Caco-2 (cell line): ENCODE data around the gene MOV10L1. TPM values are rescaled to one million over a fixed set of nuclear protein-coding genes. Genes with fewer than 3 reads are reported as not detected.
"Not testable (repeated sequence)": the region's sequence is repeated elsewhere in the genome, so short reads cannot be mapped to it uniquely, and the experiment has no call there.

Experiments used
- BruUV-seq: library from RNA; stranded (reverse); fragments of 400-500 nt; replicated peaks from 2 replicates; lab custom pipeline; 2021; lab: Mats Ljungman, UMichigan
- CTCF ChIA-PET: fragments of 300-600 bp; sonication (Branson Sonifier 250); formaldehyde crosslinking; loops from one replicate; lab custom pipeline; 2022; ENCODE audit warnings: antibody characterized with exemption; lab: Charles Lee
- POLR2A ChIA-PET: fragments of 300-600 bp; sonication (Branson Sonifier 250); formaldehyde crosslinking; loops from one replicate; lab custom pipeline; 2022; ENCODE audit warnings: antibody characterized with exemption; lab: Charles Lee
- DNase-seq, 2 experiments: peaks; one replicate each; pipeline versions ENCODE4 v3.0.0 to v3.0.0-alpha.2; 2020 to 2022
- H3K27me3 ChIP-seq: replicated peaks from 2 replicates; pipeline ENCODE4 v1.6.0; 2011; ENCODE audit warnings: low read length; ENCODE audit not compliant: control insufficient read depth, insufficient read depth
- H3K36me3 ChIP-seq: 2 replicates; pipeline ENCODE4 v1.5.1; 2011; ENCODE audit warnings: low read length; ENCODE audit not compliant: control insufficient read depth, insufficient read depth
- H3K4me1 ChIP-seq: fragments of 250-450 bp; sonication (Bioruptor Pico); 2 replicates; pipeline ENCODE4 v1.5.1; 2020; ENCODE audit warnings: mild to moderate bottlenecking
- H3K4me3 ChIP-seq: 2 replicates; pipeline ENCODE4 v1.5.1; 2011; ENCODE audit warnings: low read depth, mild to moderate bottlenecking, control low read depth, low read length
- H3K9me3 ChIP-seq: fragments of 250-450 bp; sonication (Bioruptor Pico); 2 replicates; pipeline ENCODE4 v1.5.1; 2020; ENCODE audit warnings: mild to moderate bottlenecking, moderate library complexity
- H3K27ac Mint-ChIP-seq: one replicate; pipeline ENCODE4 v1.8.0; 2022; ENCODE audit warnings: mixed read lengths; ENCODE audit not compliant: unreplicated experiment
- H3K27me3 Mint-ChIP-seq: one replicate; pipeline ENCODE4 v1.8.0; 2022; ENCODE audit warnings: mixed read lengths; ENCODE audit not compliant: insufficient read depth, unreplicated experiment
- H3K36me3 Mint-ChIP-seq: one replicate; pipeline ENCODE4 v1.8.0; 2022; ENCODE audit warnings: mild to moderate bottlenecking, mixed read lengths; ENCODE audit not compliant: insufficient read depth, unreplicated experiment
- H3K4me1 Mint-ChIP-seq: one replicate; pipeline ENCODE4 v1.8.0; 2022; ENCODE audit warnings: low read depth, mixed read lengths; ENCODE audit not compliant: unreplicated experiment
- H3K4me3 Mint-ChIP-seq: one replicate; pipeline ENCODE4 v1.8.0; 2022; ENCODE audit warnings: mild to moderate bottlenecking, moderate library complexity, mixed read lengths; ENCODE audit not compliant: unreplicated experiment
- H3K9me3 Mint-ChIP-seq: one replicate; pipeline ENCODE4 v1.8.0; 2022; ENCODE audit warnings: mixed read lengths; ENCODE audit not compliant: unreplicated experiment
- CTCF ChIP-seq, 2 experiments: fragments of 200-600 bp in 1 of 2; IDR thresholded peaks; 1 replicate in 1 of 2; 2 replicates in 1 of 2; pipeline versions ENCODE4 v1.5.1 to v1.8.0; 2011 to 2022; ENCODE audit warnings: antibody characterized with exemption in 1 of 2, control low read depth in 1 of 2, inconsistent platforms in 1 of 2, low read depth in 1 of 2, low read length in 1 of 2, mild to moderate bottlenecking in 1 of 2, moderate library complexity in 1 of 2; ENCODE audit not compliant: insufficient read depth in 1 of 2, severe bottlenecking in 1 of 2, unreplicated experiment in 1 of 2
- intact Hi-C: fragments of 100-400 bp; cut with micrococcal nuclease; formaldehyde crosslinking; loops from one replicate; pipeline ENCODE4 v1.10.0; 2022; ENCODE audit not compliant: unreplicated experiment
- total RNA-seq: library from RNA; stranded (reverse); gene quantifications from 2 replicates; pipeline ENCODE4 v1.2.3, GENCODE V29; 2022

The MOV10L1 gene
- total RNA-seq, 1 experiment from 2014 or later, result not detected

GRCh38 chr22:50203288-50203687 is 113.5 kb downstream of the MOV10L1 start:
- H3K36me3 ChIP-seq, result no peaks in the 10 kb centered on the region
- Mint-ChIP-seq H3K36me3 (peaks cover 27% of the 10 kb centered on the region), H3K4me3 (no peak overlapping the region), H3K27ac (no peak overlapping the region), H3K9me3 (no peaks in the 10 kb centered on the region), H3K27me3 (no peaks in the 10 kb centered on the region), H3K4me1 (peaks cover 13% of the 10 kb centered on the region)
- DNase-seq, result no peak
- H3K4me3 ChIP-seq, result no peak overlapping the region
- no peak for TF ChIP-seq CTCF (IDR thresholded peaks at IDR 0.05; ENCODE audit: insufficient read depth in 1 of 2, low read depth in 1 of 2, low read length in 1 of 2, severe bottlenecking in 1 of 2, unreplicated experiment in 1 of 2)
- BruUV-seq, result no TSS peak
- H3K4me1 ChIP-seq, result peaks cover 4% of the 10 kb centered on the region
- ChIA-PET CTCF (no interaction called here), POLR2A (no interaction called here)
- no peaks in the 10 kb centered on the region for H3K9me3 ChIP-seq
- intact Hi-C loops, result no loop called here
- H3K27me3 ChIP-seq, result no peaks in the 10 kb centered on the region

- peaks cover 4% of the 10 kb centered on the region for H3K4me1 ChIP-seq
- H3K4me1 Mint-ChIP-seq, result peaks cover 13% of the 10 kb centered on the region
- H3K9me3 Mint-ChIP-seq, result no peaks in the 10 kb centered on the region
- intact Hi-C loops, result no loop called here
- no peak overlapping the region for H3K27ac Mint-ChIP-seq
- no peak overlapping the region for H3K4me3 ChIP-seq
- no peaks in the 10 kb centered on the region for H3K27me3 Mint-ChIP-seq
- no TSS peak for BruUV-seq
- no peaks in the 10 kb centered on the region for H3K36me3 ChIP-seq
- H3K4me3 Mint-ChIP-seq, result no peak overlapping the region
- ChIA-PET CTCF (no interaction called here), POLR2A (no interaction called here)
- DNase-seq, result no peak
- TF ChIP-seq CTCF (IDR thresholded peaks at IDR 0.05; ENCODE audit: insufficient read depth in 1 of 2, low read depth in 1 of 2, low read length in 1 of 2, severe bottlenecking in 1 of 2, unreplicated experiment in 1 of 2), result no peak
- no peaks in the 10 kb centered on the region for H3K9me3 ChIP-seq
- peaks cover 29% of the 10 kb centered on the region for H3K36me3 Mint-ChIP-seq
- H3K27me3 ChIP-seq, result no peaks in the 10 kb centered on the region
These were observed 114.8 kb downstream of the MOV10L1 start for GRCh38 chr22:50204571-50204970.

- H3K36me3 Mint-ChIP-seq, result peaks cover 33% of the 10 kb centered on the region
These were observed 115.2 kb downstream of the MOV10L1 start for GRCh38 chr22:50204998-50205397.

More at GRCh38 chr22:50204998-50205397, 115.2 kb downstream of the MOV10L1 start:
- H3K27me3 ChIP-seq, intact Hi-C loops, H3K4me3 Mint-ChIP-seq, H3K9me3 Mint-ChIP-seq, H3K4me1 ChIP-seq, H3K4me3 ChIP-seq, H3K27me3 Mint-ChIP-seq, DNase-seq, H3K27ac Mint-ChIP-seq, BruUV-seq, POLR2A ChIA-PET, CTCF ChIA-PET, H3K9me3 ChIP-seq, H3K36me3 ChIP-seq: not testable (repeated sequence)
- peaks cover 17% of the 10 kb centered on the region for H3K4me1 Mint-ChIP-seq
